ENCODE measurements around the gene WWOX.
"Not testable (repeated sequence)": the region's sequence is repeated elsewhere in the genome, so short reads cannot be mapped to it uniquely, and the experiment has no call there.

The WWOX gene

DNA sequence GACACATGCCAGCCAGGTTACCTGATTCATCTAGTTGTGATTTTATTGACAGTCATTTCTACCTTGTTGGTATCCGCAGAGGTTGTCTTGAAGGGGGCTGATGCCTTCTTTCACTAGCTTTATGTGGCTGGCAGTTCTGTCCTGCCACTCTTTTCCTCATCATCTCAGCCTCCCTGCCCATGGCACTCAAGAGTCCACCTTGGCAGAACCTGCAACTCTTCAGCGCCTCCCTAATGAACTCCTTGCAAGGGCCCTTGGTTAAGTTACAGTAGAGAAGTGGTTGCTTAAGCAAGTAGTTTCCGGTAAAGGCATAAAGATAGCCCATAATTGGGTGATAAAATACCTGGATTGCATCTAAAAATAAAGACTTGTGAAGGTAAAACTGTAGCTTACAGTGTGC is 489.9 kb downstream of the WWOX start:
- no peak for DNase-seq

- DNase-seq, result no peak
Observed at GRCh38 chr16:78591682-78592103, 492.2 kb downstream of the WWOX start.

DNA sequence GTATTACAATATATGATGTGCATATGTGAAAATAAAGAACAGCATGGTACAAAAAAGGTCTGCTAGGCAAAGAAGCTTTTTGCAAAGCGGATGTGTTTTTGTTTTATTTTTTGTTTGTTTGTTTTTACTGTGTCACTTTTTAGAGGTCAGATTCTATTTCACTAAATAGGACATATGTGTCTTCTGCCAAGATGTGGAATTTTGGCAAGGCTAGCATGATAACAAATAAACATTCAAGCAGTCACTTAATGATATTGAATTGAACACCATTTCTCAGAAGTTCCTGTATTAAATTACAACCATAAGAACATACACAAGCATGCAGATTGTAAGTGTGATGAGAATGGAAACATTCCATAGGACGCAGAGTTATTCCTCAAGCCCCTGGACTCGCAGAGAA is 492.7 kb downstream of the WWOX start:
- no peak for DNase-seq

DNA sequence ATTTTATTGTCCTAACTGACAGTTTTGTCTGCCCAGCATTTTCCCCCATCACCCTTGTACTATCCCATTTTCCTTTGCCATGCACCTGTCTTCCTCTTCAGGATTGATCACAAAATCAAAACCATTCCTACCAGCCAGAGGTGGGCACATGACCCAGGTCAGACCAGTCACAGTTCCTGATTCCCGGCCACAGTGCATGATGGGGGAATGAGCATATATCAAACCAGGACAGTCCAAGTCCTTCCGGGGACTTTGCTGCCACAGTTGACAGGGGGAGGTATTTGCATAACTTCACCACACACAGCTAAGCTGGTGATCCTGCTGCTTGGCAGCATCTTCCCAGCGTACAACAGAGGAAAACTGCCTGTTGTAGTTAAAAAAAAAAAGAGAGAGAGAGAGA is 493.9 kb downstream of the WWOX start:
- DNase-seq, result no peak

- no peak for DNase-seq
Observed at GRCh38 chr16:78594191-78594590, 494.7 kb downstream of the WWOX start.

GRCh38 chr16:78596348-78596995 is 497.0 kb downstream of the WWOX start:
- DNase-seq, result no peak

- no peak for DNase-seq
Observed at GRCh38 chr16:78596996-78597422, 497.6 kb downstream of the WWOX start.

- DNase-seq, result no peak
Observed at GRCh38 chr16:78597809-78598570, 498.5 kb downstream of the WWOX start.

- no peak for DNase-seq
Observed at GRCh38 chr16:78599271-78599670, 499.8 kb downstream of the WWOX start.

GRCh38 chr16:78604423-78605062 is 505.1 kb downstream of the WWOX start:
- DNase-seq, result not testable (repeated sequence)

DNA sequence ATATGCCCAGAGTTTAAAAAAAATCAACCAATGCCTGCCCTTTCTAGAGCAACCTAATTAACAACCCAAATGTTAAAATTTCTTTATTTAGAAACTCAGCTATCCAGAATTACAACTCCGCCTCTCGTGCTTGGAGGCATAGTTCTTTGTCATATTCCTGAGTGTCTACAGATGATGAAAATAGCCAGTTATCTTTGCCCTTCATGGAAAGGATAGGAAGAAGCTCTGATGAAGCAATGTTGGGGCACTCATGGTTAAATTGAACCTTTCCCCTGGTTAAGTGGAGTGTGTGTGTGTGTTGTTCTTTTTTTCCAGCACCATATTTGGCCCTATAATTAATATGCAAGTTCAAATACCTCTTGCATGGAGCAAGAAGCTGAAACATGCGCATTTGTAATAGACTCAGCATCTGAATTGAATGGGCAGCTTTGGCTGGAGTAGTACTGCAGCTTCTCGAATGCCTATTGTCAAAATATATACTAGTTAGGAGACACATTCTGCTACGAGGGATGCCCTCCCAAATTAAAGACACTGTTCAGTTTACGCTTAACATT is 506.2 kb downstream of the WWOX start:
- DNase-seq, result no peak

- no peak for DNase-seq
Observed at GRCh38 chr16:78606545-78606944, 507.1 kb downstream of the WWOX start.

GRCh38 chr16:78607022-78607421 is 507.6 kb downstream of the WWOX start:
- no peak for DNase-seq

GRCh38 chr16:78607465-78607864 is 508.0 kb downstream of the WWOX start:
- no peak for DNase-seq

- DNase-seq, result no peak
Observed at GRCh38 chr16:78608305-78608776, 508.9 kb downstream of the WWOX start.

DNA sequence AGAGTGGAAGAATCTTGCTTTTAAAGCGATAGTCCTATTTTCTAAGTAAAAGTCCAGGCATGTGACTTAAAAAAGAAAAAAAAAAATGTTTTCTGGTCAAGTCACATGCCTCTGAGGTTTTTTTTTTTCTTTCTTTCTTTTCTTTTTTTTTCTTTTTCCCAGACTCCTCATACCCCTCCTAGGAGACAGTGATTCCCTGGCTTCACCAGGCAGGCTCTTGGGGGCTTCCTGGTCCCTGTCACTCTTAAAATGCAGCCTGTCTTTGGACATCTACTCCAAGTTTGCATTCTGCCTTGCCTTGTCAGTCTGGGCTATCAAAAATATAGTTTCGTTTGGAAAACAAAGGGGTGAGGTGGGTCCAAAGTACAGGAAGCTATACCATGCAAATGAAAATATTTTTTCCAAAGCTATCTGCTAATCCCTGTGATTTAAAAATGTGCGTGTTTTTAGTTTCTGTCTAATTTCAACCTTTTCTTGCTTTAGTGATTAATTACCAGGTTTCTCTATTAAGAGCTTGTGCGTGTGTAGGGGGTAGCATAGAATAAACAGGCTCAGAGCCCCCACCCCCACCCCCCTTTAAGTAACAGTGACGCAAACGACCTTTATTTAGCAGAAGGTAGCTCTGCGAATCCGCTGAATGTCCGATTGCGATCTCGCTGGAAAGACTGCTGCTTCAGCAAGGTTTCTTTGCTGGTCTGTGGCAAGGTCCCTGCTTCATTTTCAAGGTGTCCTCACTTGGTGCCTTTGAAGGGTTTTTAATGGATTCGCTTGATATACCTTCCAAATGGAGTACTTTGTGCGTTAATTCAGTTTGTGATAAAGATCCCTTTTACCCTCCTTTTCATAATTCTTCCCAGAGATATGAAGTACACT is 510.2 kb downstream of the WWOX start:
- DNase-seq, result no peak

- DNase-seq, result no peak
Observed at GRCh38 chr16:78611318-78611717, 511.9 kb downstream of the WWOX start.

- no peak for DNase-seq
Observed at GRCh38 chr16:78619811-78620210, 520.4 kb downstream of the WWOX start.

GRCh38 chr16:78620291-78620690 is 520.8 kb downstream of the WWOX start:
- no peak for DNase-seq

DNA sequence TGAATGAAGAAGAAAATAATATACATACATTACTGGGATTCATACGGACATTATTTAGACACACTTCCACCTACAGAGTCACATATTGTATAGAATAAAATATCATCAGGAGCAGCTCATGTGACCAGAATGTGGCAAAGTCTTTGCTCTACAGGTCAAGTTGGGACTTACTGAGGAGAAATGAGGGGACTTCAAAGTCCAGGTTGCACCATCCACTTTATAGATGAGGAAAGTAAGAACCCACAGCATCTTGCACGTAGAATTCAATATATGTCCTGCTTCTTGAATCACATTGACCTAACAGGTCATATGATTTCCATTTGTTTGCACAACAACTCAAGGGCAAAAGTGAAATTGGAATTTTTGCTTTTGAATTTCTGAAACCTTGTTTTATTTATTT is 524.3 kb downstream of the WWOX start:
- no peak for DNase-seq

GRCh38 chr16:78624366-78624765 is 524.9 kb downstream of the WWOX start:
- DNase-seq, result no peak

- DNase-seq, result peak; percentile 55
Observed at GRCh38 chr16:78628461-78629045, 529.1 kb downstream of the WWOX start.
